Sigmoid colon (tissue), 7 donors: Measurements from ENCODE around the gene DKK2. TPM values are rescaled to one million over a fixed set of nuclear protein-coding genes. Genes with fewer than 3 reads are reported as not detected.

Source experiments
- DNase-seq: peaks from one replicate; pipeline ENCODE4 v3.0.0-alpha.2; 2019
- H3K27ac ChIP-seq, 4 donors: fragments of 200-600 bp; sonication (generic); one replicate each; pipeline ENCODE4 v1.5.1; 2016 to 2019; ENCODE audit warnings: mild to moderate bottlenecking in 1 of 4
- H3K27me3 ChIP-seq, 3 donors: fragments of 200-600 bp; sonication (generic); one replicate each; pipeline ENCODE4 v1.5.1; 2019; ENCODE audit warnings: mild to moderate bottlenecking in 1 of 3
- H3K36me3 ChIP-seq, 4 donors: fragments of 200-600 bp; sonication (generic); one replicate each; pipeline ENCODE4 v1.5.1; 2016 to 2019
- H3K4me1 ChIP-seq, 4 donors: fragments of 200-600 bp; sonication (generic); one replicate each; pipeline ENCODE4 v1.5.1; 2017 to 2019
- H3K4me3 ChIP-seq, 4 donors: fragments of 200-600 bp; sonication (generic); one replicate each; pipeline ENCODE4 v1.5.1; 2017 to 2019; ENCODE audit warnings: mild to moderate bottlenecking in 2 of 4, moderate library complexity in 1 of 4
- H3K9me3 ChIP-seq, 4 donors: fragments of 200-600 bp in 3 of 4; sonication (generic) in 3 of 4; one replicate each; pipeline versions ENCODE4 v1.5.1 to v1.6.1; 2013 to 2019
- CTCF ChIP-seq, 4 experiments: fragments of 450-650 bp in 3 of 4; fragments of 200-600 bp in 1 of 4; IDR thresholded peaks; one replicate each; pipeline ENCODE4 v1.5.1; 2016 to 2019; ENCODE audit warnings: antibody characterized with exemption in 4 of 4, mild to moderate bottlenecking in 3 of 4, moderate library complexity in 2 of 4
- EP300 ChIP-seq, 4 donors: sonication (generic); formaldehyde crosslinking; IDR thresholded peaks; one replicate each; pipeline ENCODE4 v1.6.1; 2017; ENCODE audit warnings: antibody characterized with exemption in 4 of 4
- POLR2A ChIP-seq, 2 donors: fragments of 450-650 bp; IDR thresholded peaks; one replicate each; pipeline ENCODE4 v1.6.1; 2016; ENCODE audit warnings: antibody characterized with exemption in 2 of 2, mild to moderate bottlenecking in 2 of 2, moderate library complexity in 2 of 2
- POLR2AphosphoS5 ChIP-seq, 4 donors: sonication (generic); formaldehyde crosslinking; IDR thresholded peaks; one replicate each; pipeline ENCODE4 v1.6.1; 2017; ENCODE audit warnings: antibody characterized with exemption in 4 of 4
- WGBS, 2 donors: extraction: QIAGEN DNeasy Blood & Tissue Kit; methylation state at CpG; one replicate each; pipeline ENCODE4 v1.1.7; 2013; 5-methylcytosine and 5-hydroxymethylcytosine counted together
- intact Hi-C: fragments of 100-400 bp; cut with DNase I; formaldehyde crosslinking; loops from one replicate; pipeline ENCODE4 v1.15.1; 2023
- polyA plus RNA-seq, 3 donors: library from polyadenylated mRNA; stranded (reverse); fragments of 200-250 nt; gene quantifications; one replicate each; pipeline ENCODE4 v1.2.3, GENCODE V29; 2013
- total RNA-seq, 4 donors: library from RNA; depleted of rRNA; stranded (reverse); fragments of >200 nt; gene quantifications; one replicate each; pipeline ENCODE4 v1.1.0, GENCODE V29; 2016
- donor health status: healthy with polysubstance abuse.
- donor health status: Bipolar disorder and iron deficiency.
- donor health status: healthy.

The DKK2 gene
- total and polyA plus RNA-seq, 7 donors, result 0.35 to 9.1 (median 3.3) TPM; not detected in 2

GRCh38 chr4:107069049-107069448 is 32.9 kb upstream of the DKK2 start:
- Histone ChIP-seq H3K4me1 (no peaks in the 10 kb centered on the region), H3K36me3 (no peaks in the 10 kb centered on the region), H3K4me3 (no peak overlapping the region), H3K9me3 (no peaks in the 10 kb centered on the region), H3K27me3 (no peaks in the 10 kb centered on the region), H3K27ac (no peak overlapping the region)
- TF ChIP-seq CTCF (IDR thresholded peaks at IDR 0.05) (no peak), POLR2A (IDR thresholded peaks at IDR 0.05) (no peak), EP300 (IDR thresholded peaks at IDR 0.05) (no peak), POLR2AphosphoS5 (IDR thresholded peaks at IDR 0.05) (no peak)
- no peak for DNase-seq
- intact Hi-C loops, result no loop called here
- 81 to 84% methylated on average over 3 of the region's 3 CpGs for WGBS, 2 donors

GRCh38 chr4:107068116-107068515 is 32.0 kb upstream of the DKK2 start:
- H3K27me3 ChIP-seq, result no peaks in the 10 kb centered on the region
- TF ChIP-seq CTCF (IDR thresholded peaks at IDR 0.05), result no peak
- no peak for TF ChIP-seq EP300 (IDR thresholded peaks at IDR 0.05)
- TF ChIP-seq POLR2AphosphoS5 (IDR thresholded peaks at IDR 0.05), result no peak
- no peak for TF ChIP-seq POLR2A (IDR thresholded peaks at IDR 0.05)
- 74 to 81% methylated on average over 1 of the region's 1 CpG for WGBS, 2 donors

GRCh38 chr4:107066621-107067020 is 30.5 kb upstream of the DKK2 start:
- intact Hi-C loops, result no loop called here
- 87 to 89% methylated on average over 1 of the region's 1 CpG for WGBS, 2 donors
- H3K36me3 ChIP-seq, result no peaks in the 10 kb centered on the region
- no peak overlapping the region for H3K27ac ChIP-seq
- H3K27me3 ChIP-seq, result no peaks in the 10 kb centered on the region
- TF ChIP-seq EP300 (IDR thresholded peaks at IDR 0.05), result no peak
- TF ChIP-seq CTCF (IDR thresholded peaks at IDR 0.05), result no peak
- no peak for TF ChIP-seq POLR2AphosphoS5 (IDR thresholded peaks at IDR 0.05)
- TF ChIP-seq POLR2A (IDR thresholded peaks at IDR 0.05), result no peak
- no peaks in the 10 kb centered on the region for H3K4me1 ChIP-seq
- DNase-seq, result no peak
- H3K4me3 ChIP-seq, result no peak overlapping the region
- H3K9me3 ChIP-seq, result no peaks in the 10 kb centered on the region

More at GRCh38 chr4:107068116-107068515, 32.0 kb upstream of the DKK2 start:
- no peak overlapping the region for H3K4me3 ChIP-seq
- H3K9me3 ChIP-seq, result no peaks in the 10 kb centered on the region
- no peaks in the 10 kb centered on the region for H3K4me1 ChIP-seq
- DNase-seq, result no peak
- no peaks in the 10 kb centered on the region for H3K36me3 ChIP-seq
- intact Hi-C loops, result no loop called here
- H3K27ac ChIP-seq, result no peak overlapping the region

DNA sequence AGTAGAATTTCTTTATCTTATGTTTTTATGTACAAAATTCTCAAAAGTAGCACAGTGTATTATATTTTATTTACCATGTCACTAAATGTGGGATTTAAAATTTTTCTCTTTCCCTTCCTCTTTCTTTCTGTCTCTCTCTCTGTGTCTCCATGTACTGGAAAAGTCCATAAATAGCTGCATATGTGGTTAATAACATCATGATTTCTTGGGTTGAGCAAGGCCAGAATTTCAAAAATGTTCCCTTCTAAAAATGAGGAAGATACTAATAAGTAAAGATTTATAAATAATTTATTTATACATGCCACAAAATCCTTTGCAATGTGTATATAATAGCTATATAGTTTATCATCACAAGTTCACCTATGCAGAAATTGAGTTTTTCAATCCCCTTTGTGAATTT is 29.1 kb upstream of the DKK2 start:
- H3K27ac ChIP-seq, result no peak overlapping the region
- H3K4me3 ChIP-seq, result no peak overlapping the region
- TF ChIP-seq POLR2A (IDR thresholded peaks at IDR 0.05) (no peak), CTCF (IDR thresholded peaks at IDR 0.05) (no peak), POLR2AphosphoS5 (IDR thresholded peaks at IDR 0.05) (no peak), EP300 (IDR thresholded peaks at IDR 0.05) (no peak)
- intact Hi-C loops, result no loop called here
- H3K36me3 ChIP-seq, result no peaks in the 10 kb centered on the region
- no peaks in the 10 kb centered on the region for H3K4me1 ChIP-seq
- no peaks in the 10 kb centered on the region for H3K9me3 ChIP-seq
- no peaks in the 10 kb centered on the region for H3K27me3 ChIP-seq
- no peak for DNase-seq

DNA sequence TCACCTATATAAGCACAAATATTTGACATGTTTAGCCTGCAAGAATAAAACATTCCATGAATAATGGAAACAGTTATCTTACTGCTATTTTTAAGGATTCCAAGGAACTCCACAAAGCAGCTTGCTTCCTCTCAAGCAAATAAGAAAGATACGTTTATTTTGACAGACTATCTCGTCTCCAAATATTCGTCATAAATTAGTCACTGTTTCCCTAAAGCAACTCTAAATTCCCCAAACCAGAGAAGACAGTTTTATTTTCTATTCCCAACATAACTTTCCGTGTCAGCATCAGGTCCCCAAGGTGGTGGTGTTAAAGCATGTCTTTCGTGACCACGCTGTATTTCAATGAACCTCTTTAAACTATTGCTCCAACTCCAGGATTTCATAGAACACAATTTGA is 24.3 kb upstream of the DKK2 start:
- H3K27ac ChIP-seq, result no peak overlapping the region
- H3K36me3 ChIP-seq, result no peaks in the 10 kb centered on the region
- intact Hi-C loops, result no loop called here
- no peaks in the 10 kb centered on the region for H3K27me3 ChIP-seq
- no peaks in the 10 kb centered on the region for H3K9me3 ChIP-seq
- no peaks in the 10 kb centered on the region for H3K4me1 ChIP-seq
- WGBS, 2 donors, result 79 to 82% methylated on average over 6 of the region's 6 CpGs
- no peak overlapping the region for H3K4me3 ChIP-seq
- no peak for TF ChIP-seq POLR2A (IDR thresholded peaks at IDR 0.05)
- no peak for TF ChIP-seq EP300 (IDR thresholded peaks at IDR 0.05)
- no peak for TF ChIP-seq CTCF (IDR thresholded peaks at IDR 0.05)
- TF ChIP-seq POLR2AphosphoS5 (IDR thresholded peaks at IDR 0.05), result no peak
- no peak for DNase-seq
